Stomach (tissue), 4 donors: ENCODE measurements around the gene PDCD6IP.

Experiments used
- POLR2A ChIP-seq, 4 donors: fragments of 450-650 bp; IDR thresholded peaks; one replicate each; pipeline ENCODE4 v1.6.1; 2016; ENCODE audit warnings: antibody characterized with exemption in 4 of 4, control low read depth in 2 of 4, mild to moderate bottlenecking in 1 of 4, moderate library complexity in 1 of 4
- TF ChIP-seq, protein P1 (sequence below), 7 experiments: fragments of 450-650 bp in 4 of 7; fragments of 200-600 bp in 3 of 7; sonication (generic) in 3 of 7; IDR thresholded peaks; one replicate each; pipeline ENCODE4 v1.5.1; 2016 to 2019; ENCODE audit warnings: antibody characterized with exemption in 7 of 7, control low read depth in 2 of 7, mild to moderate bottlenecking in 1 of 7

DNA sequence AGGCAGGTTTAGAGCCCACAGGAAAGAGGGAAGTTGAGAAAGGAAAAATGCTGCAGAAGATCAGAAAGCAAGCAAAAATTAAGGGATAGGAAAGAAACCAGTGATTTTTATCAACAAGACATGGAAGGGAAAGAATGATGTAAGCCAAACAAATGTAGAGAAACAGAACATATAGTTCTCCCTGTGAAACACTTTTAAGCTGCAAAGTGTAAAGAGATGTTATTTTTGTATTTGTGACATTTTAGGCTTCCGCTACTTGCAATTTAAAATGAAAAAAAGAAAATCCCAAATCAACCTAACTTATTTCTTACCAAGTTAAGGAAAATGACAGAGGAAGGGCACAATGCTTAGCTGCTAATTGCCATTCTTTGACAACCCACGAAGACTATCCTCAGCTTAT, 111.6 kb downstream of the PDCD6IP start:
- TF ChIP-seq, protein P1, sequence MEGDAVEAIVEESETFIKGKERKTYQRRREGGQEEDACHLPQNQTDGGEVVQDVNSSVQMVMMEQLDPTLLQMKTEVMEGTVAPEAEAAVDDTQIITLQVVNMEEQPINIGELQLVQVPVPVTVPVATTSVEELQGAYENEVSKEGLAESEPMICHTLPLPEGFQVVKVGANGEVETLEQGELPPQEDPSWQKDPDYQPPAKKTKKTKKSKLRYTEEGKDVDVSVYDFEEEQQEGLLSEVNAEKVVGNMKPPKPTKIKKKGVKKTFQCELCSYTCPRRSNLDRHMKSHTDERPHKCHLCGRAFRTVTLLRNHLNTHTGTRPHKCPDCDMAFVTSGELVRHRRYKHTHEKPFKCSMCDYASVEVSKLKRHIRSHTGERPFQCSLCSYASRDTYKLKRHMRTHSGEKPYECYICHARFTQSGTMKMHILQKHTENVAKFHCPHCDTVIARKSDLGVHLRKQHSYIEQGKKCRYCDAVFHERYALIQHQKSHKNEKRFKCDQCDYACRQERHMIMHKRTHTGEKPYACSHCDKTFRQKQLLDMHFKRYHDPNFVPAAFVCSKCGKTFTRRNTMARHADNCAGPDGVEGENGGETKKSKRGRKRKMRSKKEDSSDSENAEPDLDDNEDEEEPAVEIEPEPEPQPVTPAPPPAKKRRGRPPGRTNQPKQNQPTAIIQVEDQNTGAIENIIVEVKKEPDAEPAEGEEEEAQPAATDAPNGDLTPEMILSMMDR (IDR thresholded peaks at IDR 0.05), result no peak
- no peak for TF ChIP-seq POLR2A (IDR thresholded peaks at IDR 0.05)
